GOT3 (cell line): ENCODE data around the gene CSMD2.
"Not testable (repeated sequence)": the region's sequence is repeated elsewhere in the genome, so short reads cannot be mapped to it uniquely, and the experiment has no call there.

Source experiments
- DNase-seq: peaks from one replicate; lab custom pipeline; 2025; ENCODE audit warnings: mixed read lengths; lab: John Stamatoyannopoulos, UW

Gene CSMD2

DNA sequence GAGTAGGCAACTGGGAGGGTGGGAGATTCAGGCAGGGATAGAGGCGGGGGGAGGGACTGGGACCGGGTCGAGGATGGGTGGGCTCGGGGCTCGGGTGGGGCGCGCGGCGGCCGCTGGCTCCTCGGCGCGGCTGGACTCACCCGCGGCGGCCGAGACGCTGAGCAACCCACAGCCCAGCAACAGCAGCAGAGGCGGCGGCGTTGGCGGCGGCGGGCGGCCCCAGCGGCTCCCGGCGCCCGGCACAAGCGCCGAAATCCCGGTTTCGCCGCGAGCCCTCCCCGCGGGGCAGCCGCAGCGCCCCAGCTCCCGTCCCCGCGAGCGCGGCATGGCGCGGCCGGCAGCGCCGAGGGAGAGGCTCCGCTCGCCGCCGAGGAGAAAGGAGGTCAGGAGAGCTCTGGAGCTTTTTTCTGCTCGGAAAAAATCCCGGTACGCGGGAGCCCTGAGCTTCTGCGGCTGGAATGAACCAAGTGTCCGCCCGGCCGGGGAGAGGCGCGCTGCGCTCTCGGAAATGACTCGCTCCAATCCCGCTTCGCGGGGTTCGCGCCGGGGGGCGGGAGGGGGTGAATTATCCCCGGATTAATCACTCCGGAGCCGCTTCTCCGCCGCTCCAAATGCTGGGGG lies at the start of gene CSMD2:
Gene CSMD2, minus strand, starts transcription at position 460 of the 621 bp plus-strand sequence. Its CDS starts 133 bp downstream, at position 327.
- no peak for DNase-seq

DNA sequence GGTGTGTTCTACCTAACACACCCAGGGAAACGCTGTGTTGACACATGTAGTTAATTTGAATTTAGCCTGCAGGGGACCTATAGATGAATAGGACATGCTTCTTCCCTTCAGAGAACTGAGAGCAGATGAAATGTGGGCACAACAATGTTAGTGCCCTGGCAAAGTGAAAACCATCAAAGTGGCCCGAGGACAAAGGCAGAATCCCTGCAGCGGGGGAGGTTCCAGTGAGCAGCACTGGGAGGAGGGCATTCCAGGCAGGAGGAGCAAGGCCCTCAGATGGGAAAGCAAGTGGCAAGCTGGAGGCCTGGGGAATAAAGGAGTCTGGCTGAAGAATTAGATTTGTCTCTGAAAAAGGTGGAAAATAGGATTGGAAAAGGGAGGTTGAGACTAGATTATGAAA lies 48.9 kb upstream of the CSMD2 start:
- no peak for DNase-seq

DNA sequence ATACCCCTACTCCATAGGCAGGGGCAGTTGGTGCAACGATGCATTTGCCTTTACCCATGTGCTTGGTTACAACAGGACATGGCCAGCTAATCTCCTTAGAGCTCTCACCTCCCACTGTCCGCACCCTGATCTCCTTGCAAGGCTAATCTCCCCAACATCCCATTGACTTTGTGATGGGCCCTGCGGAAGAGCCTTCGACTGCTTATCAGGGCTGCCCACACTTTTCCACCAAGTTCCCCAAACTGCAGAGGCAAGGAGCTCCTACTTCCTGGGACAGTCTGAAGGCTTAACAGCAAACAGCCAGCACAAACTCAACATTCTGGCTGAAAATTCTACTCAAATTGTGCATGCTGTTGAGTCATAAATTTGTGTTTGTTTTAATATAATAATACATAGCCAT lies 47.6 kb upstream of the CSMD2 start:
- no peak for DNase-seq

GRCh38 chr1:34199927-34200326 lies 34.9 kb upstream of the CSMD2 start:
- no peak for DNase-seq

- DNase-seq, result no peak
These were observed 27.6 kb upstream of the CSMD2 start for GRCh38 chr1:34192621-34193020.

- no peak for DNase-seq
These were observed 25.7 kb upstream of the CSMD2 start for GRCh38 chr1:34190692-34191091.

- DNase-seq, result no peak
These were observed 24.0 kb upstream of the CSMD2 start for GRCh38 chr1:34188985-34189384.

GRCh38 chr1:34188418-34188817 lies 23.4 kb upstream of the CSMD2 start:
- DNase-seq, result no peak

DNA sequence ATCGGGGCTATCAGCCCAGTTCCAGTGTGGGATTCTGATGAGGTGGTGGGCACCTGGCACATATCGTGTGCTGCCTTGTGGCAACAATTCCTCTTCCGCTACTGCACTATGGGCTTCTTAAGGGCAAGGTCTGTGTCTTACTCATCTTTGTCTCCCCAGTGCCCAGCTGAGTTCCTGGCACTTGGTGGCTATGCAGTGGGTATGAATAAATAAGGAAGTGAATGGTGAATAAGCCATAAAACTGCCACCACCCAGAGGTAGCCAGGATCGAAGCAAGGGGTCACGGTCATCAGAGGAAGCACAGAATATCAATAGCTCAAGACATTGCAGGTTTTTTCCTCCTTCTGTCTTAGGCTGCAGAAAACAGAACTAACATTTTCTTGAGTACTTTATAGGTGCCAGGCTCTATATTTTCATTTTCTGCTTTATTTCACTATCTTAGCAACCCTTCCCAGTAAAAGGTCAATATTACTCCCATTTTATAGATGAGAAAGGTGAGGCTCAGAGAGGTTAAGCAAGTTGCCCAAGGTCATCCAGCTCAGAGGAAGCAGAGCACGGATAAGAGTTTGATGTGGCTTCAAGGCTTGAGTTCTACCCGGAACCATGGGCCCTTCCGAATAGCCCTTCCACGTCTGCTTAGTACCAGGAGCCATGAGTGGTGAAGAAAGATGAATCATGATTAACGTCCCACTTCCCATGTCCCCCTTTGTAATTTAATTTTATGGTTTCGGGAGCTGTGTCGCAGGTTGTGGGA lies 21.9 kb upstream of the CSMD2 start:
- no peak for DNase-seq

- not testable (repeated sequence) for DNase-seq
These were observed 18.4 kb upstream of the CSMD2 start for GRCh38 chr1:34183381-34183780.

DNA sequence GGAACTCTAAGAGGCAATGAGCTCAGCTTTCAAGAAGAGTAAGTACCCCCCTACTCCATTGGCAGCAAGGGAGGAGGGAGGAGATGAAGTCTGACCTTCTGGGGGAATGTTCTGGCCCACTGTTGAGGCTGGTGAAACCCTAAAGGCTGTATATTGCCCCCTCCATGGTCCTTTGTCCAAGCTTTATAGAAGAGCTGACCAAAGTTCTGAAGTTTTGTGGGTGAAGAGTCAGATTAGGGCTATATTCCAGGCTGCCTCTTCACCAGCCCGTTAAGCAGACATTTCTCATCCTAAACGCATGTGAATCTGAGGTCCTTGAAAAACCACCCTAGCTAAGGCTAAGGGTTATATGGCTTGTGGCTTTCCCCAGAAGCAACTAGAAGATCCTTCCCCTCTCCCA lies 13.0 kb upstream of the CSMD2 start:
- DNase-seq, result no peak

- no peak for DNase-seq
These were observed 12.0 kb upstream of the CSMD2 start, which contains the start of gene C1orf94 for GRCh38 chr1:34176830-34177603. Gene C1orf94 (plus strand): TSS chr1:34176907. CDS start chr1:34177790, 883 bp downstream.

- DNase-seq, result no peak
These were observed 10.7 kb upstream of the CSMD2 start for GRCh38 chr1:34175744-34176143.

- DNase-seq, result no peak
These were observed 2.4 kb upstream of the CSMD2 start for GRCh38 chr1:34167389-34167788.

- no peak for DNase-seq
These were observed 1.8 kb upstream of the CSMD2 start for GRCh38 chr1:34166625-34167361.

DNA sequence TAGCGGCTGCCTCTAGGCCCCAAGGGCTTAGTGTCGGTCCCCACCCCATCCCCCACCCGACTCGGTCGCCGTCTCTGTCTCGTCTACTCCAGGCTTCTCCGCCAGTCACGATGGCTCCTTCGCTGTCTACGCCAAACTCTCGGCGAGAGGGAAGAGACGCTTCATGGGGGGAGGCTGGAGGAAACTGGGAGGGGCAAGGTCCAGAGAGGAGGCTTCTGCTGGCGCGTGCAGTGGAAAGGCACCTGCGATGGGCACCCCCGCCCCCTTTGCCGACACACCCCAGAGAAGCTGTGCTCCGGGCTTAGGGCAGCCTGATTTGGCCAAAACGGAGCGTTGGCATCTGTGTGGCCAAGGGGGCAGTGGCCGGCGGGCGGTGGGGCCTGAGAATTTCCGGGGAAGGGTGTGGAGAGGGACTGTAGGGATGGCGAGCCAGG lies 1.2 kb upstream of the CSMD2 start:
- DNase-seq, result no peak

GRCh38 chr1:34165422-34165921 lies 442 bp upstream of the CSMD2 start:
- no peak for DNase-seq

GRCh38 chr1:34163792-34164731 lies 968 bp downstream of the CSMD2 start:
- DNase-seq, result no peak

DNA sequence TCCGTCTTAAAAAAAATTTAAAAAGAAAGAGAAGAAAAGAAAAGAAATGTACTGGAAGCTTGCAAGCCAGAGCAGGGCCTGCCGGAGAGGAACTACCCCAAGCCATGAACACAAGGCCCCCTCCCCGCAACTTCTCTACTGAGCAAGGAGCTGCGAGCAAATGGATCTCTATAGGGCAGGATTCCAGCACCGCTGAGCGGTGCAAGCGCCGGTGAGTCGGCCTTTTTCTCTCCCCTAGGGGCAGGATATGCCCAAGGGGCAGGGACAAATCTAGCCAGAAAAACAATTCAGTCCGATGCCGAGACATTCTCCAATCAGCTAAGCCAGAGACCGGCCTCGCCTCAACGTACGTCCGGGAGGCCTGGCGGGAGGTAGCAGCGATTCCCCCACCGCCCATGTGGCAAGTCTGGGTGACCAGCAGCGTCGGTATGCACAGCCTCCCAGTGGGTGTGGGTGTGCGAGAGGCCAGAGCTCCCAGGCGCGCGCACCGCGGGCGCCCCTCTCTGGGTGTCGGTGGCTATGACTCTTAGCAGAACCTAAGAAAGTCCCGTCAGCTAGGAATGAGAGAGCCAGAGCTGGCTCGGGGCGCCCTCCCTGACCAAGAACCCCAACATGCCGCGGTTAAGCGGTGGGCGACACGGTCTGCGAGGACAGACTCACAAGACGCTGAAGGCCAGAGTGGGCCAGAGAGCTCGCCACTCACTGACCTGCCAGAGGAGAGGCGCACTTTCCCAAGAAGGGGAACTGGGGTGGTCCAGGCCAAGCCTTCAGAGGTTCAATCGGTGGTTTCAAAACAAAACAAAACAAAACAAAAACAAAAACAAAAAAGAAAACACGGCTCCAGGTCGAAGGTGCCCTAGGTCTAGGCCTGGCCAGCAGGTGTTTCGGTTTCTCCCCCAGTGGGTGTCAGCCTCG lies 1.9 kb downstream of the CSMD2 start:
- DNase-seq, result no peak

DNA sequence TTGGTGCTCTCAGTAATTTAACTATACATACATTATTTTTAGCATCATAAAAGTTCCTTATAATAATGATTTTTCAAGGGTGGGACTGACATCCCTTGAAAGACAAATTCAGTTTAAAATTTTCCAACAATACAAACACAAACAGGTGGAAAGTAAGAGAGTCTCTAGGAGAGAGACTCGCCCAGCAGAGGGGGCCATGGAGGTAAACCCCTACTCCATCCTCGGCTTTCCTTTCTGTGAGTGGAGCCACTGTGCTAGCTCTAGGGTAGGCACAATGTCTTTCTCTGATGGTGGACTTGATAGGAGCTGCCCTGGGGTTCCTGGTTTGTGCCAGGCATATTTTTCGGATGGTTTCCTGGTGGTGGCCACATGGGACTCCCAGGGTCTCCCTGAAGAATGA lies 8.3 kb downstream of the CSMD2 start:
- DNase-seq, result no peak
